Lung microvascular endothelial cell (primary cell): ENCODE measurements around the gene NARS2. TPM values are rescaled to one million over a fixed set of nuclear protein-coding genes. Genes with fewer than 3 reads are reported as not detected.
"Not testable (repeated sequence)": the region's sequence is repeated elsewhere in the genome, so short reads cannot be mapped to it uniquely, and the experiment has no call there.

Experiments used
- DNase-seq, 2 donors: peaks; one replicate each; pipeline versions ENCODE4 v3.0.0 to v3.0.0-alpha.2; 2010; ENCODE audit warnings: low read depth in 2 of 2
- total RNA-seq: library from RNA; depleted of rRNA; stranded (reverse); fragments of >200 nt; gene quantifications from 2 replicates; pipeline ENCODE4 v1.2.1, GENCODE V29; 2014

The NARS2 gene
- total RNA-seq, 1 donor from 2014 or later: 11.1 TPM

DNA sequence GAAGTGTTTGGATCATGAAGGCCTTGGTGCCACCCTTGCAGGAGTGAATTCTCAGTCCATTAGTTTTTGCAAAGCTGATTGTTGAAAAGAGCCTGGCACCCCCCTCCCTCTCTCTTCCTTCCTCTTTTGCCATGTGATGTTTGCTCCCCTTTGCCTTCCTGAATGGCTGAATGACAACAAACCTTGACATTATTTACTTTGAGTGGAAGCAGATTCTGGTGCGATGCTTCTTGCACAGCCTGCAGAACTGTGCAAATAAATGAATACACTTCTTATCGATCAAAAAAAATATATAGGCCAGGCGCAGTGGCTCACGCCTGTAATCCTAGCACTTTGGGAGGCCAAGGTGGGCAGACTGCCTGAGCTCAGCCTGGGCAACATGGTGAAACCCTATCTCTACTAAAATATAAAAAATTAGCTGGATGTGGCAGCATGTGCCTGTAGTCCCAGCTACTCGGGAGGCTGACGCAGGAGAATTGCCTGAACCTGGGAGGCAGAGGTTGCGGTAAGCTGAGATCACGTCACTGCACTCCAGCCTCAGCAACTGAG is 2.0 kb upstream of the NARS2 start:
- peak in 1 of 2 donors; percentile 57 for DNase-seq

DNA sequence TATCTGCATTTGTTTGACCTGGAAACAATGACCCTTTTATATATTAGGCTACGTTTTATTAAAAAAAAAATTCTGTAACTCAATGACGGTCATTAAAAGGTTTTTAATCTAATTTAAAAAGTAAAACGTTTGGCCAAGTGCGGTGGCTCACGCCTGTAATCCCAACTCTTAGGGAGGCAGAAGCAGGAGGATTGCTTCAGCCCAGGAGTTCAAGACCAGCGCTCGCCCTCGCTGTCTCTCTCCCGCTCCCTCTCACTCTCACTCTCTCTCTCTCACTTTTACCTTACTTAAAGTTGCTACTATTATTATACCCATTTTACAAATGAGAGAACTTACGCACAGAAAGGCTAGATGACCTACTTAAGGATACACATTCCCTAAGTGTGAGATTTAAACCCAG is 814 bp upstream of the NARS2 start:
- DNase-seq: no peak

DNA sequence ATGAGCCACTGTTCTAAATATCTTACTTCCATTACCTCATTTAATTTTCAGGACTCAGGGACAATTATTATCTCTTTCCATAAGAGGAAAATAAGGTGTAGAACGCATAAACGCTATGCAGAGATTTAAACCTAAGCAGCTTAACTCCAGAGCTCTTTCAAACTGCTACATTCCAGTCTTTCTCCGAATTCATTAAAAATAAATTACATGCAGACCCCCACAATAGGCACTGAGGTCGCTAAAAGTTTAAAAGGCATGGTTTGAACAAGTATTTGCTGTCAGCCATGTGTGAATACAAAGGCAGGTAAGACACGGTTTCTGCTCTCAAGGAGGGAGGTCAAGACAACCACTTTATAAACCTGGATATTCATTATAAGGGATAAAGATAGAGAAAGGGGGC is 983 bp downstream of the NARS2 start:
- no peak for DNase-seq

GRCh38 chr11:78573271-78573670 is 1.4 kb downstream of the NARS2 start:
- DNase-seq: no peak

- no peak for DNase-seq
These were observed 2.3 kb downstream of the NARS2 start for GRCh38 chr11:78572394-78572793.

- no peak for DNase-seq
These were observed 4.6 kb downstream of the NARS2 start for GRCh38 chr11:78570031-78570430.

GRCh38 chr11:78567209-78567608 is 7.5 kb downstream of the NARS2 start:
- peak; percentile 55 to 57 for DNase-seq

DNA sequence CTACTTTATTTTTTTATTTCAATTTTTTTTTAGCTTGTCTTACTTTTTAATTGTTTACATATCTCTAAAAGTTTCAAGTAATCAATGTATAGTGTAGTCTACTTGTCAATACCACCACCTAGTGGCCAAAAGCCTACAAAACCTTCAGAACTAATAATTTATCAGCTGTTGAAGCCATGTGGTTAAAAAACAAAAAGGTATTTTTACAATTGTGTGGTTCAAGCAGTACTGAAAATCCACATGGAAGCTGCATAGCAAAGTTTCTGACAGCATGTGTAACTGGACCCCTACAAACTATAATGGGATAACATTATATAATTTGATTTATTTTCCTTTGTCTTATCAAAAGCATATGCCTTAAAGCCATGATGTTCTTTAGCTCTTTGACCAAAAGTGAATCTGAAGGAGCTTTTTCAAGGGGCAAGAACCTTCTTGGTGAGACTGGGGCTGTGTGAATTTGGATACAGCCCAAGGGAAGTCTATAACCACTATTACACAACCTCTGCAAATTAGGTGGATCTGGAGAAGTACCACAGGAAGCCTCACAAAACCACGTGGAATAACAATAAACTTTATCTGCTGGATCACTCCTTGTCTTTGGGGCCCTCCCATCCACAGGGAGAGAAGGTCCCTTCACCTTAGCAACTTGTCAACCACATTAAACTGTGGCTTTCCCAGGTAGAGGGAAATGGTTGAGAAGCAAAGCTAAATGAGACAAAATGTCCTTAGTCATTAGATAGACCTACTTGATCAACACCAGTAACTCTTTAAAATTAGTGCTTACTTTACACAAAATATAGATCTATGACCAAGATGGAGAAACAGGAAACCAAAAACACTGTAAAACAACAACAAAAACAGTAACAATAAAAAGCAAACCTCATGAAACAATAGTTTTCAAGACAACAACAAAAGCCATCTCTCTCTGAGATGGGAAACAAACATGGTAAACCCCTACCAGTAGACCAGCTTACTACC is 9.9 kb downstream of the NARS2 start:
- peak; percentile 77 to 85 for DNase-seq

DNA sequence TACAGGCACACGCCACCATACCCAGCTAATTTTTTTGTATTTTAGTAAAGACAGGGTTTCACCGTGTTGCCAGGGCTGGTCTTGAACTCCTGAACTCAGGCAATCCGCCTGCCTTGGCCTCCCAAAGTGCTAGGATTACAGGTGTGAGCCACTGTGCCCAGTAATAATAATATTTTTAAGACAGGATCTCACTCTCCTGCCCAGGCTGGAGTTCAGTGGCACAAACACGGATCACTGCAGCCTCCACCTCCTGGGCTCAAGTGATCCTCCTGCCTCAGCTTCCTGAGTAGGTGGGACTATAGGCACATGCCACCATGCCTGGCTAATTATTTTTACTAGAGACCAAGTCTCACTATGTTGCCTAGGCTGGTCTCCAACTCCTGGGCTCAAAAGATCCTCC is 10.6 kb downstream of the NARS2 start:
- DNase-seq: not testable (repeated sequence)

- DNase-seq: not testable (repeated sequence)
These were observed 11.6 kb downstream of the NARS2 start for GRCh38 chr11:78563090-78563489.

DNA sequence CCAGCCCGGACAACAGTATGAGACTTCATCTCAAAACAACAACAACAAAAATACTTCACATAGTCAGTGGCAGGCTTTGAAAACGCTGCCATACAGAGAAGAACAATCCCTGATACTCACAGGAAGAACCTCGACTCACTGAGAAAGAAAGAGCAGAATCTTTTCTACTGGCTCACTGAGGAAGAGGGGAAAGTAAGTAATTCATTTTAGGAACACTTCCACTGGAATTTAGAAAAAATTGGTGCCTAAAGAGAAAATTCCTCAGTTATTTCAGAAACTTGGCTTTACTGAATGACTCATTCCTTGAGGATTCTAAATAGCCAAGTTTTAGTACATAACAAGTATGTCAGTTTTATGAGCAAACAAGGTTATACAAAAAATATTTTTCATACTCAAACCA is 12.3 kb downstream of the NARS2 start:
- DNase-seq: peak in 1 of 2 donors; percentile 45

GRCh38 chr11:78560826-78561484 is 13.7 kb downstream of the NARS2 start:
- peak; percentile 77 to 84 for DNase-seq

DNA sequence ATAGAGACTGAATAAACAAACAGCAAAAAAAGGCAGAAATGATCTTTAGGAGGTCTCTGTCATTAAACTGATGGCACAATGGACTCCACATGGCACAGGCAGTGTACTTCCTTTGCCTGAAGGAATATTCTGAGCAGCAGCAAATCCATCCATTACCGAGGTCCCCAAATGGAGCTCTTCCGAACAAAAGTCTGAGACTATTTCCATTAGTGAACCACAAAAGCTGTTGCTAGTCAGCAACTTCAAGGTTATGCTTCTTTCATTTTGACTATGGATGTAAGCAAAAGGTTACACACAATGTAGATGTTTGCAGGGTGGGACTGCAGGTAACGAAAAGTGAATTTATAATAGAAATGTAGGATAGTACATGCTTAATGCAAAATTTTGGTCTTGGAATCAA is 14.5 kb downstream of the NARS2 start:
- peak in 1 of 2 donors; percentile 2 for DNase-seq

DNA sequence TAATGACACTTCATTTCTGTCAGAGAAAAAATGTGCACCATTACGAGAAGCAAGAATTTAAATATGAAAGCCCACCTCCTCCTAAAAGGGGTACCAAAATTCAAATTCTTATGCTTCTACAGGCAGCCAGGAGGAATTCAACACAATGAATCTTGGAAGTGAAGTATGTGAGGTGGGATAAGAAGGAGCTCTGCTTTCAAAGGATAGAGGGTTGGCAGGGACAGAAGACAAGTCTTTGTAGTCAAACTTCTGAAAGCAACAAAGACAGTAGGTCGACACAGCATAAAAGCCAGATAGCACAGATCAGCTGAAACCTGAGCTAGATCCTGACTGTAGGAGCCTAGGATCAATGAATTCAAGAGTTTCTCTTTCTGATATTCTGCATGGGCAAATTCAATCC is 17.4 kb downstream of the NARS2 start:
- no peak for DNase-seq

- no peak for DNase-seq
These were observed 19.1 kb downstream of the NARS2 start for GRCh38 chr11:78555592-78555991.

GRCh38 chr11:78552881-78553280 is 21.8 kb downstream of the NARS2 start:
- no peak for DNase-seq

DNA sequence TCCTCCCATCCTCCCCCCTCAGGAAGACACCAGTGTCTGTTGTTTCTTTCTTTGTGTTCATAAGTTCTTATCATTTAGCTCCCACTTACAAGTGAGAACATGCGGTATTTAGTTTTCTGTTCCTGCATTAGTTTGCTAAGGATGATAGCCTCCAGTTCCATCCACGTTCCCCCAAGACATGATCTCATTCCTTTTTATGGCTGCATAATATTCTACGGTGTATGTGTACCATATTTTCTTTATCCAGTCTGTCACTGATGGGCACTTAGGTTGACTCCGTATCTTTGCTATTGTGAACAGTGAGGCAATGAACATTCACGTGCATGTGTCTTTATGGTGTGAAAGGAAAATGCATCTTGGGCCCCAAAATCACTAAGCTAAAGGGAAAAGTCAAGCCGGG is 22.5 kb downstream of the NARS2 start:
- not testable (repeated sequence) for DNase-seq

DNA sequence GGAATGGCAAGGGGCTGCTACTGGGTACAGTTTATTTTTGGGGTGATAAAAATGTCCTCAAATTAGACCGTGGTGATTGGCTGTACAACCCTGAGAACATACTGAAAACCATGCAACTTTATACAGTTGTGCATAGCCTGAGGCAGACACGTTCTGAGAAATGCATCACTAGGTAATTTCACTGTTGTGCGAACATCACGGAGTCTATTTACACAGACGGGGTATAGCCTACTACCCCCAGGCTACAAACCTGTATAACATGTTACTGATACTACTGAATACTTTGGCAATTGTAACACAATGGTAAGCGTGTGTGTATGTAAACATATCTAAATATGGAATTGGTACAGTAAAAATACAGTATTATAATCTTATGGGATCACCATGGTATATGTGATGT is 23.6 kb downstream of the NARS2 start:
- no peak for DNase-seq

DNA sequence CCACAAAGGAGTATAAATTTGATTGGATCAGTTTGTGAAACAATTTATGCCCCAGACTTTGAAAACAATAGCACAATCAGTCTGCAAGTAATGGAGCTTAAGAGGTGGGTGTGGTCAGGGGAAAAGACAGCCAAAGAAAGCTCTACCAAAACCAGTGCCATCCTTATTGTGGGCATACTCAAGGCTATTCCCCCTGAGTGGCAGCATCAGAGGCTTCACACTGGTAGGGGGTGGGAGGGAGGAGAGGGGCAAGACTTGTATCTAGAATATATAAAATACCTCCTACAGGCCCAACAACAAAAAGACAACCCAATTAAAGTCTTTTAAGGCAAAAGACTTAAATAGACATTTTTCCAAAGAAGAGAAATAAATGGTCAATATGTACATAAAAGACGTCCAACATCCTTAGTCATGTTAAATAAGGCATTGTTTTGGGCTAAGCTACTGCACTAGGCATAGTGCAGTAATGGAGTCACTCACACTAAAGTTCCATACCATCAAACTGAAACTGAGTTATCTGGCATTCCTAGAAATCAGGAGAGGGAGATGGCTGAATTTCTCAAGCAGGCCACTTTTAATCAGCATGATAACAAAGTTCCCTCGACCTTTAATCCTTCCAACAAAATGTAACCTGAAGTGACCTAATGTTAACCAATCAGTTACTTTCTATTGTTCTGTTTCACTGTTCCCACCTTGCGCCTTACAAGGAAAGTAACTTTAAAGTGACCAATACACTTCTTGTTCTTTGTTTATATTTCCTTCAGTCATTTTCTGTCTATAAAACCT is 24.8 kb downstream of the NARS2 start:
- DNase-seq: no peak

DNA sequence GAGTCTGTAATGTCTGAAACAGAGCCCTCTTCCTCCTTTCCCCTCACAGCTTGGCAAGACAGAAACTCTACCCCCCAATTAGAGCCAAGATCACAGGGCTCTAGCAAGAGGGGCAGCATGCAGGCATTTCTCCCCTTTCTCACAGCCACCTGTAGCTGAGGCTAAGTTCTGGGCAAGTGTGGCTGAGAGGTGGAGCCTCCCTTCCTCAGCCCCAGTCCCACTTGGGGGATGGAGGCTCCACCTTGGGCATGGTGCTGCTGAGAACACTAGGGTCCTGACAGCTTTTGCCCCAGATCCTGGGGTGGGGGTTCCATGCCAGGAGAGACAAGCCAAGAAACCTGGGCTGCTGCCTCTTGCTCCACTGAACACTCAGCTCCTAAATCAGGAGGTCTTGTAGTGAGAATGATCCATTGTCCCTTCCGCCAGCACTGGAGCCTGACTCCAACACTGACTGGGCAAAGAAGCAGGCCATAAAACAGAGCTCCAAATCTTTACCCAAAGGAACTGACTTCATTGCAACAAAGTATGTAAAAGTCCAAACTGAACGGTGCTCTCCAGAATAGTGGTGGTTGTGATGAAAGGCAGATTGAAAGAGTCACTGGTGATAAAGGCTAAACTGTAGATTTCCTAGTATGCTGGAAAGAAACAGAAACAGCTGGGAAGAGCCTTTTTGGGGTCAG is 25.6 kb downstream of the NARS2 start:
- DNase-seq: no peak
